Spleen (tissue), 7 donors: Measurements from ENCODE around the gene COL25A1.

Experiments
- CTCF ChIP-seq, 11 experiments: fragments of 200-600 bp in 7 of 11; fragments of 450-650 bp in 4 of 11; sonication (generic) in 4 of 11; IDR thresholded peaks in 8 of 11; conservative IDR thresholded peaks in 3 of 11; 1 replicate in 7 of 11; 2 replicates in 4 of 11; pipeline versions ENCODE4 v1.4.0 to v1.8.0; 2016 to 2021; ENCODE audit warnings: antibody characterized with exemption in 11 of 11, inconsistent platforms in 4 of 11, mild to moderate bottlenecking in 1 of 11
- POLR2A ChIP-seq, 3 donors: fragments of 450-650 bp; IDR thresholded peaks; one replicate each; pipeline ENCODE4 v1.5.1; 2017; ENCODE audit warnings: antibody characterized with exemption in 3 of 3, mild to moderate bottlenecking in 1 of 3
- POLR2AphosphoS5 ChIP-seq, 3 donors: sonication (generic); formaldehyde crosslinking; IDR thresholded peaks; one replicate each; pipeline ENCODE4 v1.5.1; 2017; ENCODE audit warnings: antibody characterized with exemption in 3 of 3
- donor health status: DM: no; HTN: no; CAD: no; lungs with moderate emphysema.
- donor health status: DM: no; HTN: no; CAD: no.
- donor health status: DM: no; HTN: no; CAD: no.

DNA sequence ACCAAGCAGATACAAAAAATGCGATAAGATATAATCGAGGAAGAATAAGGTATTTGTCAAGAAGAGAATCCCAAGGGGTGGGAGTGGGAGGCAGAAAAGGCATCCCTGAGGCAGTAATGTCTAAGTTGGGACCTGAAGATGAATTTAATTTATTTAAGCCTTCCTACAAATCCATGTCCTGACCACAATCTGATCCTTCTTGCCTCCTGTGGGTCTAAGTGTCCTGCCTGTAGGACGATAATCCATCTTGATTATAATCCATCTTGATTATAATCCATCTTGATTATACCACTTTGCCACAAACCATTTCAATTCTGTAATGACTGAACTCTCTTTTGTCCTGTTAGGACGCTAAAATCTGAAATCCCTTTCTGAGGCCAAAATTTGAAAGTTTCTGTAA is 130.2 kb downstream of the COL25A1 start:
- no peak for TF ChIP-seq POLR2AphosphoS5 (IDR thresholded peaks at IDR 0.05)
- no peak for TF ChIP-seq CTCF (IDR thresholded peaks at IDR 0.05 in 8 of 11, conservative IDR thresholded peaks at IDR 0.05 in 3 of 11)
- no peak for TF ChIP-seq POLR2A (IDR thresholded peaks at IDR 0.05)
